DND-41 (cell line): ENCODE data around the gene COA5.

Experiments used
- ATAC-seq: fragments of 200-7000 bp; cut with Tn5 transposase; 3 replicates; pipeline ENCODE4 v1.9.1; 2021; ENCODE audit warnings: low read depth; ENCODE audit not compliant: insufficient read depth
- DNase-seq: peaks from one replicate; pipeline ENCODE4 v3.0.0-alpha.2; 2020
- H2AFZ ChIP-seq: 2 replicates; pipeline ENCODE4 v1.6.0; 2012; ENCODE audit warnings: low read depth, low read length
- H3K27ac ChIP-seq: 2 replicates; pipeline ENCODE4 v1.5.1; 2012; ENCODE audit warnings: low read length, inconsistent platforms
- H3K27me3 ChIP-seq: fragments of 200-600 bp; sonication (generic); 2 replicates; pipeline ENCODE4 v1.6.0; 2012; ENCODE audit warnings: low read length, mild to moderate bottlenecking, inconsistent platforms; ENCODE audit not compliant: insufficient read depth, poor library complexity
- H3K36me3 ChIP-seq: 2 replicates; pipeline ENCODE4 v1.5.1; 2012; ENCODE audit warnings: low read length, inconsistent platforms; ENCODE audit not compliant: insufficient read depth
- H3K4me1 ChIP-seq: 2 replicates; pipeline ENCODE4 v1.5.1; 2012; ENCODE audit warnings: mild to moderate bottlenecking, low read length; ENCODE audit not compliant: insufficient read depth
- H3K4me2 ChIP-seq: 2 replicates; pipeline ENCODE4 v1.6.0; 2012; ENCODE audit warnings: mild to moderate bottlenecking, moderate library complexity, low read length, inconsistent platforms; ENCODE audit not compliant: insufficient read depth
- H3K4me3 ChIP-seq, 2 experiments: fragments of 200-600 bp in 1 of 2; shearing (Covaris generic) in 1 of 2; 2 replicates each; pipeline ENCODE4 v1.5.1; 2012 to 2016; ENCODE audit warnings: inconsistent platforms in 2 of 2, low read length in 2 of 2, mild to moderate bottlenecking in 2 of 2, low read depth in 1 of 2, moderate library complexity in 1 of 2
- H3K79me2 ChIP-seq: 2 replicates; pipeline ENCODE4 v1.6.0; 2012; ENCODE audit warnings: low read length, inconsistent platforms; ENCODE audit not compliant: insufficient read depth
- H3K9ac ChIP-seq: 2 replicates; pipeline ENCODE4 v1.6.0; 2012; ENCODE audit warnings: low read depth, mild to moderate bottlenecking, inconsistent platforms, low read length, moderate library complexity
- H3K9me3 ChIP-seq: 2 replicates; pipeline ENCODE4 v1.5.1; 2012; ENCODE audit warnings: low read length, moderate library complexity, mild to moderate bottlenecking, inconsistent platforms; ENCODE audit not compliant: insufficient read depth, severe bottlenecking
- H4K20me1 ChIP-seq: 2 replicates; pipeline ENCODE4 v1.6.0; 2012; ENCODE audit warnings: low read length; ENCODE audit not compliant: insufficient read depth
- EZH2 ChIP-seq: IDR thresholded peaks from 3 replicates; pipeline ENCODE4 v1.6.1; 2012; ENCODE audit warnings: borderline replicate concordance, low read depth, mild to moderate bottlenecking, moderate library complexity, low read length, inconsistent platforms; ENCODE audit not compliant: severe bottlenecking
- TF ChIP-seq, protein P1 (sequence below): IDR thresholded peaks from 2 replicates; pipeline ENCODE4 v1.5.1; 2012; ENCODE audit warnings: borderline replicate concordance, low read length, moderate library complexity, mild to moderate bottlenecking; ENCODE audit not compliant: poor library complexity, severe bottlenecking; ENCODE audit errors: extremely low read depth

The COA5 gene

GRCh38 chr2:98650998-98651397, 42.7 kb upstream of the COA5 start:
- Histone ChIP-seq H3K9me3 (no peaks in the 10 kb centered on the region), H3K27me3 (no peaks in the 10 kb centered on the region), H3K36me3 (peaks cover 38% of the 10 kb centered on the region), H3K9ac (no peak overlapping the region), H4K20me1 (peaks cover 3% of the 10 kb centered on the region; the same call in 1 of the 2 replicates), H3K79me2 (peaks cover 29% of the 10 kb centered on the region), H2AFZ (no peak overlapping the region), H3K4me2 (no peak overlapping the region), H3K4me1 (peaks cover 24% of the 10 kb centered on the region), H3K4me3 (no peak overlapping the region), H3K27ac (no peak overlapping the region)
- no peak for ATAC-seq
- TF ChIP-seq EZH2, result no peak
- TF ChIP-seq, protein P1, sequence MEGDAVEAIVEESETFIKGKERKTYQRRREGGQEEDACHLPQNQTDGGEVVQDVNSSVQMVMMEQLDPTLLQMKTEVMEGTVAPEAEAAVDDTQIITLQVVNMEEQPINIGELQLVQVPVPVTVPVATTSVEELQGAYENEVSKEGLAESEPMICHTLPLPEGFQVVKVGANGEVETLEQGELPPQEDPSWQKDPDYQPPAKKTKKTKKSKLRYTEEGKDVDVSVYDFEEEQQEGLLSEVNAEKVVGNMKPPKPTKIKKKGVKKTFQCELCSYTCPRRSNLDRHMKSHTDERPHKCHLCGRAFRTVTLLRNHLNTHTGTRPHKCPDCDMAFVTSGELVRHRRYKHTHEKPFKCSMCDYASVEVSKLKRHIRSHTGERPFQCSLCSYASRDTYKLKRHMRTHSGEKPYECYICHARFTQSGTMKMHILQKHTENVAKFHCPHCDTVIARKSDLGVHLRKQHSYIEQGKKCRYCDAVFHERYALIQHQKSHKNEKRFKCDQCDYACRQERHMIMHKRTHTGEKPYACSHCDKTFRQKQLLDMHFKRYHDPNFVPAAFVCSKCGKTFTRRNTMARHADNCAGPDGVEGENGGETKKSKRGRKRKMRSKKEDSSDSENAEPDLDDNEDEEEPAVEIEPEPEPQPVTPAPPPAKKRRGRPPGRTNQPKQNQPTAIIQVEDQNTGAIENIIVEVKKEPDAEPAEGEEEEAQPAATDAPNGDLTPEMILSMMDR, result no peak
- DNase-seq, result no peak

- ATAC-seq (no peak), DNase-seq (no peak)
- Histone ChIP-seq H3K4me1 (peaks cover 16% of the 10 kb centered on the region), H3K4me3 (no peak overlapping the region), H3K27ac (peak overlapping the region; percentile 59), H3K27me3 (no peaks in the 10 kb centered on the region), H3K4me2 (no peak overlapping the region), H2AFZ (no peak overlapping the region), H3K9ac (no peak overlapping the region), H3K79me2 (peaks cover 29% of the 10 kb centered on the region), H4K20me1 (peaks cover 3% of the 10 kb centered on the region; the same call in 1 of the 2 replicates), H3K9me3 (no peaks in the 10 kb centered on the region), H3K36me3 (peaks cover 41% of the 10 kb centered on the region)
- TF ChIP-seq, protein P1, result no peak
- no peak for TF ChIP-seq EZH2
These were observed 41.7 kb upstream of the COA5 start for GRCh38 chr2:98649992-98650375.

DNA sequence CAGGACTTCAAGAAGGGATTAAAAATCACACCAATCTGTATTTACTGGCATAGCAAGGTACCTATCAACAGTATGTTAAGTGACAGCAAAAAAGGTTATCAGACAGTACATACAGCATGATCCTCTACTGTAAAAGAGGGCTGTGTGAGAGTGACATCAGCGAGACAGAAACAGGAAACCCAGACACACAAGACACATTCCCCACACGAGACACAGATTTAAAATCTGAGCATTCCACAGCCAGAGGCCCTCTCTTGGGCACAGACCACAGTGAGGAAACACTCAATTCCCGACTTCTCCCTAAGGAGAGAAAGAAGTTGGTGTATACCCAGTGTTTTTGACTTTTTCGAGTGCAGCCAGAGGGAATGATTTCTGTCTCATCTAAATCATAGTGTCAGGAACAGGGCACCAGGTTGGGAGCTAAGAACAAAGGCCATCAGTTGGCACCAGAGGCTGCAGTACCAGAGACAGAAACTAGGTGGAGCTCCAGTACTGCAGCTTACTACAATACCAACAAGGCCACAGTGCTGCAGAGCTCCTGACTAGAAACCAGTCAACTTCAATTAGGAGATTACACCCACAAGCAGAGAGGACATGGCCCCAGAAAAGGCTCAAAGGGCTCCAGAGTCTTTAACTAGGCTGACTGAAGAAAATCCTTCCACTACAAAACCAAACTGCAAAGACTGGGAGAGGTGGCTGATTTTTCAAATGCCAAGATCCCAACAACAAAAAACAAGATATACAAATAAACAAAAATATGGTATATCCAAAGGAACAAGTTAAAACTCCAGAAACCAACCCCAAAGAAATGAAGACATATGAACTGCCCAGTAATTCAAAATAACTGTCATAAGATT, 41.1 kb upstream of the COA5 start:
- H3K4me1 ChIP-seq, result peaks cover 12% of the 10 kb centered on the region
- H3K9me3 ChIP-seq, result no peaks in the 10 kb centered on the region
- H2AFZ ChIP-seq, result no peak overlapping the region
- peak overlapping the region; percentile 59 for H3K27ac ChIP-seq
- TF ChIP-seq EZH2, result no peak
- TF ChIP-seq, protein P1, result peak; percentile 99
- H3K27me3 ChIP-seq, result no peaks in the 10 kb centered on the region
- DNase-seq (peak; percentile 87), ATAC-seq (peak; percentile 98)
- H3K9ac ChIP-seq, result no peak overlapping the region
- peaks cover 47% of the 10 kb centered on the region for H3K36me3 ChIP-seq
- H3K4me2 ChIP-seq, result no peak overlapping the region
- H3K79me2 ChIP-seq, result peaks cover 27% of the 10 kb centered on the region
- H3K4me3 ChIP-seq, result no peak overlapping the region
- peaks cover 3% of the 10 kb centered on the region; the same call in 1 of the 2 replicates for H4K20me1 ChIP-seq
